HepG2 (cell line): Measurements from ENCODE around the gene PRDX3. TPM values are rescaled to one million over a fixed set of nuclear protein-coding genes. Genes with fewer than 3 reads are reported as not detected.

Experiments
- ATAC-seq: fragments of 200-7000 bp; cut with Tn5 transposase; 3 replicates; pipeline ENCODE4 v1.9.1; 2020; ENCODE audit warnings: mild to moderate bottlenecking, moderate library complexity
- BruUV-seq: library from RNA; stranded (reverse); fragments of 400-500 nt; replicated peaks from 2 replicates; lab custom pipeline; 2021; lab: Mats Ljungman, UMichigan
- CTCF ChIA-PET: fragments of 300-600 bp; formaldehyde crosslinking; extraction: SDS; loops from one replicate; lab custom pipeline; 2021; ENCODE audit warnings: low total read pairs, inconsistent platforms, low intra/inter-chr PET ratio; lab: Yijun Ruan, JAX
- POLR2A ChIA-PET: fragments of 350-600 bp; sonication (Branson Sonifier 250); formaldehyde crosslinking; loops from one replicate; lab custom pipeline; 2020; ENCODE audit warnings: antibody characterized with exemption, inconsistent platforms; lab: Yijun Ruan, JAX
- DNase-seq: peaks from one replicate; pipeline ENCODE4 v3.0.0-alpha.2; 2015; ENCODE audit warnings: low spot score
- FAIRE-seq: peaks from 3 replicates; lab custom pipeline; 2011; peaks lifted over from hg19 to GRCh38; lab: Jason Lieb, UNC
- H2AFZ ChIP-seq: one replicate; pipeline ENCODE4 v1.6.1; 2011; ENCODE audit warnings: low read length, inconsistent platforms
- H3K27ac ChIP-seq: fragments of 300-600 bp; 3 replicates; pipeline ENCODE4 v1.8.0; 2011; ENCODE audit warnings: mixed run types, mild to moderate bottlenecking, mixed read lengths, low read length, inconsistent platforms; ENCODE audit not compliant: insufficient read depth; ENCODE audit errors: extremely low read length
- H3K27me3 ChIP-seq, 2 experiments: fragments of 200-600 bp in 1 of 2; 2 replicates in 1 of 2; 3 replicates in 1 of 2; pipeline versions ENCODE4 v1.6.0 to v1.8.0; 2011; ENCODE audit warnings: low read length in 2 of 2, mild to moderate bottlenecking in 2 of 2, moderate library complexity in 2 of 2, inconsistent platforms in 1 of 2; ENCODE audit not compliant: insufficient read depth in 2 of 2, control insufficient read depth in 1 of 2
- H3K36me3 ChIP-seq, 2 experiments: fragments of 200-600 bp in 1 of 2; replicated peaks in 1 of 2; 2 replicates in 1 of 2; 3 replicates in 1 of 2; pipeline versions ENCODE4 v1.5.1 to v1.8.0; 2011; ENCODE audit warnings: low read length in 2 of 2, inconsistent platforms in 1 of 2; ENCODE audit not compliant: insufficient read depth in 2 of 2, control insufficient read depth in 1 of 2
- H3K4me1 ChIP-seq: 2 replicates; pipeline ENCODE4 v1.5.1; 2012; ENCODE audit warnings: low read length, inconsistent platforms; ENCODE audit not compliant: insufficient read depth
- H3K4me2 ChIP-seq: 2 replicates; pipeline ENCODE4 v1.6.0; 2011; ENCODE audit warnings: low read depth, low read length, inconsistent platforms
- H3K4me3 ChIP-seq, 3 experiments: fragments of 200-600 bp in 1 of 3; sonication (generic), shearing (Covaris generic) in 1 of 3; replicated peaks in 1 of 3; 2 replicates each; pipeline ENCODE4 v1.5.1; 2011 to 2016; ENCODE audit warnings: low read length in 3 of 3, inconsistent platforms in 2 of 3, low read depth in 2 of 3, mild to moderate bottlenecking in 2 of 3, control low read depth in 1 of 3, mixed read lengths in 1 of 3; ENCODE audit not compliant: insufficient read depth in 1 of 3
- H3K79me2 ChIP-seq: one replicate; pipeline ENCODE4 v1.6.1; 2011; ENCODE audit warnings: low read length, inconsistent platforms; ENCODE audit not compliant: insufficient read depth
- H3K9ac ChIP-seq: 2 replicates; pipeline ENCODE4 v1.6.0; 2011; ENCODE audit warnings: mild to moderate bottlenecking, low read depth, low read length, inconsistent platforms; ENCODE audit not compliant: insufficient read depth
- H3K9me3 ChIP-seq: 2 replicates; pipeline ENCODE4 v1.5.1; 2012; ENCODE audit warnings: mild to moderate bottlenecking, low read length
- H4K20me1 ChIP-seq: 2 replicates; pipeline ENCODE4 v1.6.0; 2011; ENCODE audit warnings: inconsistent platforms, mild to moderate bottlenecking, low read length, moderate library complexity; ENCODE audit not compliant: insufficient read depth
- ARID2 ChIP-seq: sonication (generic); formaldehyde crosslinking; IDR thresholded peaks from 2 replicates; pipeline ENCODE4 v1.8.1; 2022; ENCODE audit warnings: mild to moderate bottlenecking, missing genetic modification reagents, borderline replicate concordance
- FOSL2 ChIP-seq: sonication (generic); formaldehyde crosslinking; IDR thresholded peaks from 2 replicates; pipeline ENCODE4 v1.4.0; 2020; ENCODE audit warnings: missing genetic modification reagents
- FOXA1 ChIP-seq, 2 experiments: fragments of 450-650 bp in 1 of 2; sonication (generic) in 1 of 2; formaldehyde crosslinking in 1 of 2; IDR thresholded peaks; 2 replicates each; pipeline versions ENCODE4 v1.4.0 to v1.6.1; 2016 to 2020; ENCODE audit warnings: missing genetic modification reagents in 1 of 2
- NCOA2 ChIP-seq: sonication (generic); formaldehyde crosslinking; IDR thresholded peaks from 2 replicates; pipeline ENCODE4 v1.8.0; 2022; ENCODE audit warnings: inconsistent platforms
- NR2F2 ChIP-seq: IDR thresholded peaks from 2 replicates; pipeline ENCODE4 v1.6.1; 2012; ENCODE audit warnings: low read depth, inconsistent platforms, borderline replicate concordance
- TOPORS ChIP-seq: sonication (generic); formaldehyde crosslinking; IDR thresholded peaks from 2 replicates; pipeline ENCODE4 v1.8.0; 2023; ENCODE audit warnings: mild to moderate bottlenecking, missing genetic modification reagents
- U2AF2 ChIP-seq: fragments of 200-400 bp; formaldehyde crosslinking; IDR thresholded peaks from 2 replicates; pipeline ENCODE4 v1.6.1; 2017; ENCODE audit warnings: low read depth, mild to moderate bottlenecking, low read length
- ZNF225 ChIP-seq: sonication (generic); formaldehyde crosslinking; IDR thresholded peaks from 2 replicates; pipeline ENCODE4 v1.4.0; 2020; ENCODE audit warnings: mild to moderate bottlenecking, missing genetic modification reagents
- ZNF75D ChIP-seq: sonication (generic); formaldehyde crosslinking; IDR thresholded peaks from 2 replicates; pipeline ENCODE4 v1.8.1; 2023; ENCODE audit warnings: missing genetic modification reagents, mild to moderate bottlenecking, borderline replicate concordance
- ZSCAN31 ChIP-seq: sonication (generic); formaldehyde crosslinking; IDR thresholded peaks from 2 replicates; pipeline ENCODE4 v1.5.0; 2020; ENCODE audit warnings: low read depth, mild to moderate bottlenecking, missing genetic modification reagents
- WGBS: methylation state at CpG from one replicate; pipeline ENCODE4 v1.1.6; 2017; ENCODE audit warnings: low lambda C conversion rate; 5-methylcytosine and 5-hydroxymethylcytosine counted together
- in situ Hi-C: cut with HindIII; loops from 2 replicates; pipeline ENCODE4 v1.10.0; 2017; ENCODE audit warnings: low pct_unique_long_range_greater_than_20kb; ENCODE audit not compliant: extremely low pct_ligation_motif_present
- intact Hi-C: fragments of 100-400 bp; cut with micrococcal nuclease; formaldehyde crosslinking; loops from one replicate; pipeline ENCODE4 v1.10.0; 2022; ENCODE audit not compliant: unreplicated experiment
- polyA plus RNA-seq, 8 experiments: library from polyadenylated mRNA; depleted of rRNA in 3 of 8; stranded (reverse) in 7 of 8; unstranded in 1 of 8; fragments of >200 nt; fragmentation: Illumina TruSeq in 4 of 8; extraction: Trizol in 4 of 8; gene quantifications; 2 replicates each; pipeline versions ENCODE4 v1.2.1 to v1.2.3, GENCODE V29; 2011 to 2016; ENCODE audit warnings: low read depth in 4 of 8, missing spikeins in 1 of 8, mixed read lengths in 1 of 8; ENCODE audit not compliant: insufficient read depth in 1 of 8
- total RNA-seq, 5 experiments: library from RNA; depleted of rRNA; stranded (reverse); fragments of >200 nt; fragmentation: Illumina TruSeq; extraction: Trizol; gene quantifications; 2 replicates each; pipeline ENCODE4 v1.2.3, GENCODE V29; 2016; ENCODE audit warnings: low read depth in 1 of 5
- TF ChIP-seq, protein P1 (sequence below): sonication (generic); formaldehyde crosslinking; IDR thresholded peaks from 2 replicates; pipeline ENCODE4 v1.8.0; 2022; ENCODE audit warnings: missing genetic modification reagents, mild to moderate bottlenecking, moderate library complexity, borderline replicate concordance
- TF ChIP-seq, protein P2 (sequence below): sonication (generic); formaldehyde crosslinking; IDR thresholded peaks from 2 replicates; pipeline ENCODE4 v1.8.0; 2022; ENCODE audit warnings: missing genetic modification reagents, mild to moderate bottlenecking, borderline replicate concordance
- TF ChIP-seq, protein P3 (sequence below): sonication (generic); formaldehyde crosslinking; IDR thresholded peaks from 2 replicates; pipeline ENCODE4 v1.8.0; 2022; ENCODE audit warnings: missing genetic modification reagents, low read depth, mild to moderate bottlenecking, borderline replicate concordance
- TF ChIP-seq, protein P4 (sequence below): sonication (generic); formaldehyde crosslinking; conservative IDR thresholded peaks from 2 replicates; pipeline ENCODE4 v1.5.0; 2020; ENCODE audit warnings: missing genetic modification reagents
- TF ChIP-seq, protein P5 (sequence below): sonication (generic); formaldehyde crosslinking; IDR thresholded peaks from 2 replicates; pipeline ENCODE4 v1.4.0; 2020; ENCODE audit warnings: missing genetic modification reagents

The PRDX3 gene
- total and polyA plus RNA-seq, 2 of the 13 experiments (the other 11 are each of a cell fraction or from before 2014, with no cell fraction given), result 407 to 565 TPM

DNA sequence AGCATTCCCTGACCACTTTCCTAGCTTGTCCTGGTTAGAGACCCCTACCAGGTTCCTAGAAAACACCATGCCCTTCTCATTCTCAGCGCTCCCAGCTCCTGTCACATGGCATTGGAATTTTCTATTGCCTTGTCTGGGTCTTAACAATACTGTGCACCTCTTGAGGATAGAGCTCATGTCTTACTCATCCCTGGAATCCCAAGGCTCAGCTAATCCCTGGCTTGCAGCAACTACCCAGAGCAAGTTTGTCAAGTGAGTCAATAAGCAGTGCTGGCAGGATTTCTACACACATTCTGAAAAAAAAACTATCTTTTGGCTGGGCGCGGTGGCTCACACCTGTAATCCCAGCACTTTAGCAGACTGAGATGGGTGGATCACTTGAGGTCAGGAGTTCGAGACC is 11.7 kb upstream of the PRDX3 start:
- no peak for FAIRE-seq

More for the DNA sequence above, 11.7 kb upstream of the PRDX3 start:
- POLR2A ChIA-PET, result interaction anchor here (0.6 to 1.7 kb wide), 3 partner anchors 8 to 48 kb away, joined by 3 to 14 read pairs (median 3); partner anchors contain the start of gene GRK5
- Histone ChIP-seq H3K9me3 (no peaks in the 10 kb centered on the region), H2AFZ (no peak overlapping the region), H3K36me3 (no peaks in the 10 kb centered on the region), H3K9ac (no peak overlapping the region), H3K27me3 (no peaks in the 10 kb centered on the region), H4K20me1 (no peaks in the 10 kb centered on the region), H3K27ac (no peak overlapping the region), H3K4me2 (peak overlapping the region; percentile 56), H3K79me2 (no peaks in the 10 kb centered on the region), H3K4me3 (no peak overlapping the region), H3K4me1 (peaks cover 35% of the 10 kb centered on the region)
- peak; percentile 40 for ATAC-seq
- in situ Hi-C loops, result loop anchor here (10.0 to 25.0 kb wide), 2 partner anchors 254 to 347 kb away; partner anchors contain the start of gene RGS10
- intact Hi-C loops, result no loop called here
- no peak for DNase-seq
- 33% methylated on average over 4 of the region's 4 CpGs for WGBS
- BruUV-seq, result no TSS peak
- CTCF ChIA-PET, result no interaction called here
- TF ChIP-seq, protein P1, sequence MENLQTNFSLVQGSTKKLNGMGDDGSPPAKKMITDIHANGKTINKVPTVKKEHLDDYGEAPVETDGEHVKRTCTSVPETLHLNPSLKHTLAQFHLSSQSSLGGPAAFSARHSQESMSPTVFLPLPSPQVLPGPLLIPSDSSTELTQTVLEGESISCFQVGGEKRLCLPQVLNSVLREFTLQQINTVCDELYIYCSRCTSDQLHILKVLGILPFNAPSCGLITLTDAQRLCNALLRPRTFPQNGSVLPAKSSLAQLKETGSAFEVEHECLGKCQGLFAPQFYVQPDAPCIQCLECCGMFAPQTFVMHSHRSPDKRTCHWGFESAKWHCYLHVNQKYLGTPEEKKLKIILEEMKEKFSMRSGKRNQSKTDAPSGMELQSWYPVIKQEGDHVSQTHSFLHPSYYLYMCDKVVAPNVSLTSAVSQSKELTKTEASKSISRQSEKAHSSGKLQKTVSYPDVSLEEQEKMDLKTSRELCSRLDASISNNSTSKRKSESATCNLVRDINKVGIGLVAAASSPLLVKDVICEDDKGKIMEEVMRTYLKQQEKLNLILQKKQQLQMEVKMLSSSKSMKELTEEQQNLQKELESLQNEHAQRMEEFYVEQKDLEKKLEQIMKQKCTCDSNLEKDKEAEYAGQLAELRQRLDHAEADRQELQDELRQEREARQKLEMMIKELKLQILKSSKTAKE (CRISPR knock-in tag), result no peak
- TF ChIP-seq FOSL2 (peak; percentile 48), NCOA2 (CRISPR knock-in tag) (no peak), U2AF2 (no peak), FOXA1 (IDR thresholded peaks at IDR 0.05) (no peak), FOXA1 (CRISPR knock-in tag; IDR thresholded peaks at IDR 0.05) (peak; percentile 37; the same call in 1 of the 2 replicates), ZNF225 (CRISPR knock-in tag) (no peak), ARID2 (CRISPR knock-in tag) (no peak), ZNF75D (CRISPR knock-in tag) (no peak), NR2F2 (no peak), TOPORS (CRISPR knock-in tag) (no peak), ZSCAN31 (CRISPR knock-in tag) (no peak)
- TF ChIP-seq, protein P2, sequence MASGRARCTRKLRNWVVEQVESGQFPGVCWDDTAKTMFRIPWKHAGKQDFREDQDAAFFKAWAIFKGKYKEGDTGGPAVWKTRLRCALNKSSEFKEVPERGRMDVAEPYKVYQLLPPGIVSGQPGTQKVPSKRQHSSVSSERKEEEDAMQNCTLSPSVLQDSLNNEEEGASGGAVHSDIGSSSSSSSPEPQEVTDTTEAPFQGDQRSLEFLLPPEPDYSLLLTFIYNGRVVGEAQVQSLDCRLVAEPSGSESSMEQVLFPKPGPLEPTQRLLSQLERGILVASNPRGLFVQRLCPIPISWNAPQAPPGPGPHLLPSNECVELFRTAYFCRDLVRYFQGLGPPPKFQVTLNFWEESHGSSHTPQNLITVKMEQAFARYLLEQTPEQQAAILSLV, result no peak
- TF ChIP-seq, protein P3, sequence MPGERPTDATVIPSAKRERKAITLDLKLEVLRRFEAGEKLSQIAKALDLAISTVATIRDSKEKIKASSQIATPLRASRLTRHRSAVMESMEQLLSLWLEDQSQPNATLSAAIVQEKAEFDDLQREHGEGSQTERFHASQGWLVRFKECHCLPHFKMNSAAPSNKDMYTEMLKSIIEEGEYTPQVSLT (CRISPR knock-in tag), result no peak
- TF ChIP-seq, protein P4, sequence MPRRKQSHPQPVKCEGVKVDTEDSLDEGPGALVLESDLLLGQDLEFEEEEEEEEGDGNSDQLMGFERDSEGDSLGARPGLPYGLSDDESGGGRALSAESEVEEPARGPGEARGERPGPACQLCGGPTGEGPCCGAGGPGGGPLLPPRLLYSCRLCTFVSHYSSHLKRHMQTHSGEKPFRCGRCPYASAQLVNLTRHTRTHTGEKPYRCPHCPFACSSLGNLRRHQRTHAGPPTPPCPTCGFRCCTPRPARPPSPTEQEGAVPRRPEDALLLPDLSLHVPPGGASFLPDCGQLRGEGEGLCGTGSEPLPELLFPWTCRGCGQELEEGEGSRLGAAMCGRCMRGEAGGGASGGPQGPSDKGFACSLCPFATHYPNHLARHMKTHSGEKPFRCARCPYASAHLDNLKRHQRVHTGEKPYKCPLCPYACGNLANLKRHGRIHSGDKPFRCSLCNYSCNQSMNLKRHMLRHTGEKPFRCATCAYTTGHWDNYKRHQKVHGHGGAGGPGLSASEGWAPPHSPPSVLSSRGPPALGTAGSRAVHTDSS (CRISPR knock-in tag), result no peak
- TF ChIP-seq, protein P5, sequence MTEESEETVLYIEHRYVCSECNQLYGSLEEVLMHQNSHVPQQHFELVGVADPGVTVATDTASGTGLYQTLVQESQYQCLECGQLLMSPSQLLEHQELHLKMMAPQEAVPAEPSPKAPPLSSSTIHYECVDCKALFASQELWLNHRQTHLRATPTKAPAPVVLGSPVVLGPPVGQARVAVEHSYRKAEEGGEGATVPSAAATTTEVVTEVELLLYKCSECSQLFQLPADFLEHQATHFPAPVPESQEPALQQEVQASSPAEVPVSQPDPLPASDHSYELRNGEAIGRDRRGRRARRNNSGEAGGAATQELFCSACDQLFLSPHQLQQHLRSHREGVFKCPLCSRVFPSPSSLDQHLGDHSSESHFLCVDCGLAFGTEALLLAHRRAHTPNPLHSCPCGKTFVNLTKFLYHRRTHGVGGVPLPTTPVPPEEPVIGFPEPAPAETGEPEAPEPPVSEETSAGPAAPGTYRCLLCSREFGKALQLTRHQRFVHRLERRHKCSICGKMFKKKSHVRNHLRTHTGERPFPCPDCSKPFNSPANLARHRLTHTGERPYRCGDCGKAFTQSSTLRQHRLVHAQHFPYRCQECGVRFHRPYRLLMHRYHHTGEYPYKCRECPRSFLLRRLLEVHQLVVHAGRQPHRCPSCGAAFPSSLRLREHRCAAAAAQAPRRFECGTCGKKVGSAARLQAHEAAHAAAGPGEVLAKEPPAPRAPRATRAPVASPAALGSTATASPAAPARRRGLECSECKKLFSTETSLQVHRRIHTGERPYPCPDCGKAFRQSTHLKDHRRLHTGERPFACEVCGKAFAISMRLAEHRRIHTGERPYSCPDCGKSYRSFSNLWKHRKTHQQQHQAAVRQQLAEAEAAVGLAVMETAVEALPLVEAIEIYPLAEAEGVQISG (CRISPR knock-in tag), result no peak
- TF ChIP-seq, all 625 proteins: peak for 2
